Fibroblast of the aortic adventitia (primary cell): Measurements from ENCODE around the gene MAPRE2. TPM values are rescaled to one million over a fixed set of nuclear protein-coding genes. Genes with fewer than 3 reads are reported as not detected.

ENCODE experiments used
- DNase-seq: peaks from one replicate; pipeline ENCODE4 v3.0.0-alpha.2; 2010; ENCODE audit warnings: low read depth
- H3K4me3 ChIP-seq: 2 replicates; pipeline ENCODE4 v1.5.1; 2011; ENCODE audit warnings: low read depth, mild to moderate bottlenecking, control low read depth, low read length, moderate library complexity
- CTCF ChIP-seq: IDR thresholded peaks from 2 replicates; pipeline ENCODE4 v1.5.1; 2011; ENCODE audit warnings: mild to moderate bottlenecking, low read length, control low read depth, inconsistent platforms; ENCODE audit not compliant: insufficient read depth
- total RNA-seq: library from RNA; depleted of rRNA; stranded (reverse); fragments of >200 nt; gene quantifications from 2 replicates; pipeline ENCODE4 v1.2.3, GENCODE V29; 2012; ENCODE audit warnings: low replicate concordance

MAPRE2 gene
- total RNA-seq, 1 donor, result 44.7 TPM

- no peak for TF ChIP-seq CTCF
- DNase-seq, result no peak
- no peak overlapping the region for H3K4me3 ChIP-seq
These were observed 26.2 kb downstream of the MAPRE2 start for GRCh38 chr18:35067454-35067853.

- DNase-seq, result peak; percentile 52
These were observed 30.6 kb downstream of the MAPRE2 start for GRCh38 chr18:35071819-35072247.

GRCh38 chr18:35072616-35073015, 31.4 kb downstream of the MAPRE2 start:
- no peak overlapping the region for H3K4me3 ChIP-seq
- no peak for DNase-seq
- TF ChIP-seq CTCF, result no peak

More at GRCh38 chr18:35071819-35072247, 30.6 kb downstream of the MAPRE2 start:
- TF ChIP-seq CTCF, result no peak
- no peak overlapping the region for H3K4me3 ChIP-seq

- H3K4me3 ChIP-seq, result no peak overlapping the region
- TF ChIP-seq CTCF, result no peak
- peak; percentile 68 for DNase-seq
These were observed 32.2 kb downstream of the MAPRE2 start for GRCh38 chr18:35073186-35074105.

GRCh38 chr18:35074581-35074980, 33.4 kb downstream of the MAPRE2 start:
- no peak overlapping the region for H3K4me3 ChIP-seq
- no peak for TF ChIP-seq CTCF
- DNase-seq, result no peak

- H3K4me3 ChIP-seq, result no peak overlapping the region
- DNase-seq, result no peak
- no peak for TF ChIP-seq CTCF
These were observed 33.9 kb downstream of the MAPRE2 start for GRCh38 chr18:35075132-35075531.
